ENCODE data around the gene SEMA5B. TPM values are rescaled to one million over a fixed set of nuclear protein-coding genes. Genes with fewer than 3 reads are reported as not detected.
A peak's percentile ranks its signal among the peaks of the same experiment; 100 is the strongest.

Gene SEMA5B
- total RNA-seq, 4 donors from 2014 or later: 0.16 to 1.2 (median 0.70) TPM

- ATAC-seq (ENCODE audit: low FRiP score) (no peak), DNase-seq (ENCODE audit: low spot score) (no peak)
- no peak for TF ChIP-seq CTCF (IDR thresholded peaks at IDR 0.05)
Observed at GRCh38 chr3:122893282-122893681, 134.3 kb downstream of the SEMA5B start.

GRCh38 chr3:122892118-122892960 is 135.2 kb downstream of the SEMA5B start:
- ATAC-seq (ENCODE audit: low FRiP score): no peak

GRCh38 chr3:122890720-122891220 is 136.8 kb downstream of the SEMA5B start:
- no peak for ATAC-seq (ENCODE audit: low FRiP score)
- TF ChIP-seq CTCF (IDR thresholded peaks at IDR 0.05): no peak
- no peak for DNase-seq (ENCODE audit: low spot score)

More at GRCh38 chr3:122892118-122892960, 135.2 kb downstream of the SEMA5B start:
- no peak for TF ChIP-seq CTCF (IDR thresholded peaks at IDR 0.05)
- no peak for DNase-seq (ENCODE audit: low spot score)

GRCh38 chr3:122890077-122890719 is 137.4 kb downstream of the SEMA5B start:
- ATAC-seq (ENCODE audit: low FRiP score) (peak; percentile 48), DNase-seq (ENCODE audit: low spot score) (no peak)

GRCh38 chr3:122886946-122887345 is 140.6 kb downstream of the SEMA5B start:
- no peak for ATAC-seq (ENCODE audit: low FRiP score)
- no peak for DNase-seq (ENCODE audit: low spot score)
- no peak for TF ChIP-seq CTCF (IDR thresholded peaks at IDR 0.05)

More at GRCh38 chr3:122890077-122890719, 137.4 kb downstream of the SEMA5B start:
- TF ChIP-seq CTCF (IDR thresholded peaks at IDR 0.05): no peak

GRCh38 chr3:122886251-122886650 is 141.3 kb downstream of the SEMA5B start:
- no peak for TF ChIP-seq CTCF (IDR thresholded peaks at IDR 0.05)
- no peak for ATAC-seq (ENCODE audit: low FRiP score)
- DNase-seq (ENCODE audit: low spot score): no peak

Data from omental fat pad (tissue), 4 donors.